DMS153 treated with DMSO at 0.1 percent for 48 hours (cell line): ENCODE results near the gene GLI2.

Source experiments
- DNase-seq: peaks from one replicate; lab custom pipeline; 2025; ENCODE audit not compliant: unreplicated experiment; lab: John Stamatoyannopoulos, UW

The GLI2 gene

GRCh38 chr2:120769076-120769786, 33.6 kb downstream of the GLI2 start:
- DNase-seq: no peak

- no peak for DNase-seq
These were observed 34.1 kb downstream of the GLI2 start for GRCh38 chr2:120769787-120770120.

DNA sequence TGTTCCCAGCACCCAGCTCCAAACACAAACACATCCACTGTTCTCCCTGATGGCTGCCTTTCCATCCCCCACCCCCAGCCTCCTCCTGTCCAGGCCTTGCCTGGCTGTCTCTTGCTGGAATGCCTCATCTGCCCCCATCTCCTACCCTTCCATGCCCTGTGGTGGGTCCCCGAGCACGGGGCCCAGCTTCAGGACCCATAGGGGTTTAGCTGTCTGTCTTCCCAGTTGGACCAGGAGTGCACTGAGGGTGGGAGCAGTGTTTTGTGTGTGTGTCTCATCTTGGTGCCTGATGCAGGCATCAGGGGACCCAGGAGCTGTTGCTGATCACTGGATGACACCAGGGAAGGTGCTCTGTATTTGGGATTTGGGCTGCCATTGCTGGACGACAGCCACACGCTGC, 34.5 kb downstream of the GLI2 start:
- DNase-seq: no peak

GRCh38 chr2:120770641-120771040, 35.0 kb downstream of the GLI2 start:
- DNase-seq: no peak

DNA sequence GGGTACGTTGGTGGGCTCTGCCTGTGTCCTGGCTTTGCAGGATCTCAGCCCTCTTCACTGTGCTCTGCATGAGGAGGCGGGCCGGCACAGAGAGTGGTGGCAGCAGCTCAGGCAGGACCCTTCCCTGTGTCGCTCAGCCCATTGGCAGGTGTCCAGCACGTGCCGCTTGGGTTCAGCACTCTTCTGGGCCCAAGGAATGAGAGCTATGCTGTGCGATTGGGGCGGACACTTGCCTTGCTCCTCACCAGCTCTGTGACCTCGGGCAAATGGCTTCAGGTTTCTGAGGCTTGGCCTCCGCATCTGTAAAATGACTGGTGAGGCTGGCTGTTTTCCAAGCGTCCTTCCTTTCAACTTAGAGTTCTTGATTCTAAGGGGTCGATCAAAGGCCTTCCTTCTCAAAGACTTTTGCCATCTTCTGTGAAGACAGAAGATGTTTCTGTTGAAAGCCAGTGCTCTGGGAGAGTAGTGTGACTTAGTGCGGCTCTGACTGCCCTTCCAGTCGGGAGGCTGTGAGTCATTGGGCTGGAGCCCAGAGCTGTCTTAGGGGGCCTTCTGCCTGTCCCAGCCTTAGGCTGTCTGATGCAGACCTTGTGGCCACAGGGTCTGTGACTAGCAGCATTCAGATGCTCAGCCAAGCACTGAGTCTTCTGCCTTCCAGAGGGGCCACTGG, 35.6 kb downstream of the GLI2 start:
- no peak for DNase-seq

- no peak for DNase-seq
These were observed 36.1 kb downstream of the GLI2 start for GRCh38 chr2:120771781-120772208.

DNA sequence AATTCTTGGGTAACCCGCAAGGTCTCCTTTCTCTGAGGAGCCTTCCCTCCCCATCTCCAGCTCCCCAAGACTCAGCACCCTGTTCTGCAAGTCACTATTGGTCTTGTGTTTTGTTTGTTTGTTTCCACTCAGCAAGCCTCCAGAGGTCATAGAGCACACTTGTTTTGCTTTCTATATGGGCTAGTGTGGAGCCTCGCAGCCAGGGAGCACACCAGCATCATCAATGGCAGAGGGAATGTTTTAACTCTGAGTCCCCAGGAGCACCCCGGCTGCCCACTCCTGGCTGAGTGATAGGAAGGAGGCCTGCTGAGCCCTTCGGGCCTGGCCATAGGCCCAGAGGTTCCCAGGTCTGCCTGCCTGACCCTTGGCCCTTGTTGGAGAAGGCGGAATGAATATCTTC, 36.6 kb downstream of the GLI2 start:
- DNase-seq: no peak

GRCh38 chr2:120773186-120773800, 37.6 kb downstream of the GLI2 start:
- DNase-seq: no peak

- no peak for DNase-seq
These were observed 39.0 kb downstream of the GLI2 start for GRCh38 chr2:120774557-120775160.

DNA sequence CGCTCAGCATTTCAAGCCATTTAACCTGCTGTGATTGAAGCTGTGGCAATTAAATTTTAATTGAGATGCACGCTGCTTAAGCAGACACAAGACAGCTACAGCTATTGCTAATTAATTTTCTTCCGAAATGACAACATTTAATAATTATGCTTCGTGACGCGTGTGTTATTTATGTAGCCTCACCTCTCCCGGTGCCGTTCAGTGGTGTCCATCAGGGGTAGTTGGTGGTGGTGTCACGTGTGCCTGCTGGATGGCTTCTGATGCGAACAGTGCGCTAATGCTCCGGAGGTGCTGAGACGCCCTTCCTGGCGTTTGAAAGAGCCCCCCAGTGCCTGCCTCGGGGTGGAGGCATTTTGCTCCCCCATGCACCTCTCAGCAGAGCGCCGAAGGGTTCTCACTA, 39.5 kb downstream of the GLI2 start:
- DNase-seq: no peak

- DNase-seq: no peak
These were observed 40.3 kb downstream of the GLI2 start for GRCh38 chr2:120775801-120776589.

- DNase-seq: no peak
These were observed 41.0 kb downstream of the GLI2 start for GRCh38 chr2:120776649-120777048.

DNA sequence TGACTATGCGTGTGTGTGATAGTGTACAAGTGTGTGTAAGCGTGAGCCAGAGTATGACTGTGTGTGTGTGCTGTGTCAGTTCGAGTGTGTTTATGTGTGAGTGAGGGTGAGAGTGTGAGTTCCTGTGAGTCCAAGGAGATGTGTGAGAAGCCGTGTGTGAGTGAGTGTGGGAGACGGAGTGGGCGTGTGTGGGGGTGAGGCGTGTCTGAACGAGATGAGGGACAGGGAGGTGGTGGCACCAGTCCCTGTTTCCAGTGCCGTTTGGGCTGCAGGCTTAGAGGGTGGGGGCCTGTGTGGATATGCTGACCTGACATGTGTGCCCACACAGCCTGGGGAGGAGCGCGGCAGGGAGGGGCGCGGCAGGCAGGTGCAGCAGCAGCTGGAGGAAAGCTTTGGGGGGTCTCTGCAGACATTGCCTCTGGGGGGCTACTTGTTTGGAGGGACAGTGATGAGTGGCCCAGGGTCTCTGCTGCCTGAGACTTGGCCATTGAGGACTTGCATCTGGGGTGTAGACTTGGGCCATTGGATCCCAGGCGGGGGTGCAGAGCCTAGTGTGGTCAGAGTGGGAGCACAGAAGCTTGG, 41.6 kb downstream of the GLI2 start:
- no peak for DNase-seq

- DNase-seq: no peak
These were observed 42.1 kb downstream of the GLI2 start for GRCh38 chr2:120777787-120778186.

- no peak for DNase-seq
These were observed 42.6 kb downstream of the GLI2 start for GRCh38 chr2:120778244-120778643.

DNA sequence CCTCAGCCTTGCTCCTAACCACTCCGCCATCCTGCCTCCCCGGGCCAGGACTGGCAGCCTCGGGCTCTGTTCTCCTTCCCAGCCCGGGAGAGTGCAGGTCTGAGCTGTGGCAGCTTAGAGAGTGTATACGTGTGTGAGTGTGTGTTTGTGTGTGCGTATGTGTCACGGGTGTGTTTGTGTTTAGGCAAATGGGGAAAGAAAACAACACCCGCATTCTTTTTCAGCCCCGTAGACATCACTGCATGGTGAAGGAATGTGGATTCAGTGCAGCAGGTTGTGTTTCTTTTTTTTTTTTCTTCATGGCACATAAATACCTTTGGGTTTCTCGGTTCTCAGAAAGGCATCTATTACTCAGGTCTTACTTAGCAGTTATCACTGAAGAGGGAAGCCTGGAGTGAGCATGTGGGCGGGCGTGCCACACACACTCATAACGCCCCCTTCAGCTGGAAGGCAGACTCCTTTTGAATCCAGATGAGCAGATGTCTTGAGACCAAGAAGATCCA, 44.2 kb downstream of the GLI2 start:
- no peak for DNase-seq

GRCh38 chr2:120780402-120780801, 44.7 kb downstream of the GLI2 start:
- no peak for DNase-seq

- no peak for DNase-seq
These were observed 47.7 kb downstream of the GLI2 start for GRCh38 chr2:120783371-120783791.

GRCh38 chr2:120783969-120784372, 48.3 kb downstream of the GLI2 start:
- no peak for DNase-seq
